Activated CD8-positive, alpha-beta memory T cell treated with anti-CD3 and anti-CD28 coated beads for 48 hours (primary cell): Measurements from ENCODE around the gene CNTROB.
"Not testable (repeated sequence)": the region's sequence is repeated elsewhere in the genome, so short reads cannot be mapped to it uniquely, and the experiment has no call there.

Source experiments
- DNase-seq, 3 experiments: peaks; one replicate each; pipeline ENCODE4 v3.0.0-alpha.2; 2020; ENCODE audit warnings: low read depth in 2 of 3, low spot score in 2 of 3

Gene CNTROB

GRCh38 chr17:7940743-7941142 lies 8.7 kb downstream of the CNTROB start:
- DNase-seq, result no peak

GRCh38 chr17:7943291-7943690 lies 11.3 kb downstream of the CNTROB start:
- no peak for DNase-seq

GRCh38 chr17:7944326-7944725 lies 12.3 kb downstream of the CNTROB start:
- no peak for DNase-seq

- no peak for DNase-seq
Measured at GRCh38 chr17:7945651-7946050, 13.6 kb downstream of the CNTROB start.

- DNase-seq, result no peak
Measured at GRCh38 chr17:7946441-7946840, 14.4 kb downstream of the CNTROB start.

GRCh38 chr17:7947651-7948050 lies 15.6 kb downstream of the CNTROB start:
- DNase-seq, result no peak

GRCh38 chr17:7950578-7950977 lies 18.6 kb downstream of the CNTROB start:
- no peak for DNase-seq

GRCh38 chr17:7951143-7951792 lies 19.3 kb downstream of the CNTROB start:
- DNase-seq, result peak in 1 of 3 experiments; percentile 13

GRCh38 chr17:7953266-7953665 lies 21.3 kb downstream of the CNTROB start:
- not testable (repeated sequence) for DNase-seq

- DNase-seq, result no peak
Measured at GRCh38 chr17:7955414-7956227, 23.6 kb downstream of the CNTROB start.

GRCh38 chr17:7956228-7956965 lies 24.4 kb downstream of the CNTROB start:
- DNase-seq, result no peak

GRCh38 chr17:7959503-7960253 lies 27.7 kb downstream of the CNTROB start:
- DNase-seq, result no peak

GRCh38 chr17:7961421-7961820 lies 29.4 kb downstream of the CNTROB start:
- DNase-seq, result no peak

- no peak for DNase-seq
Measured at GRCh38 chr17:7967751-7968150, 35.7 kb downstream of the CNTROB start.

GRCh38 chr17:7969433-7969832 lies 37.4 kb downstream of the CNTROB start:
- no peak for DNase-seq

- no peak for DNase-seq
Measured at GRCh38 chr17:7971651-7972050, 39.6 kb downstream of the CNTROB start.

GRCh38 chr17:7972131-7972785 lies 40.3 kb downstream of the CNTROB start:
- DNase-seq, result no peak

- DNase-seq, result no peak
Measured at GRCh38 chr17:7974638-7975131, 42.7 kb downstream of the CNTROB start.

GRCh38 chr17:7977039-7977438 lies 45.0 kb downstream of the CNTROB start:
- no peak for DNase-seq

- no peak for DNase-seq
Measured at GRCh38 chr17:7977805-7978204, 45.8 kb downstream of the CNTROB start.

GRCh38 chr17:7982173-7982572 lies 50.2 kb downstream of the CNTROB start:
- DNase-seq, result no peak
